ENCODE measurements around the gene RAB15.

DNA sequence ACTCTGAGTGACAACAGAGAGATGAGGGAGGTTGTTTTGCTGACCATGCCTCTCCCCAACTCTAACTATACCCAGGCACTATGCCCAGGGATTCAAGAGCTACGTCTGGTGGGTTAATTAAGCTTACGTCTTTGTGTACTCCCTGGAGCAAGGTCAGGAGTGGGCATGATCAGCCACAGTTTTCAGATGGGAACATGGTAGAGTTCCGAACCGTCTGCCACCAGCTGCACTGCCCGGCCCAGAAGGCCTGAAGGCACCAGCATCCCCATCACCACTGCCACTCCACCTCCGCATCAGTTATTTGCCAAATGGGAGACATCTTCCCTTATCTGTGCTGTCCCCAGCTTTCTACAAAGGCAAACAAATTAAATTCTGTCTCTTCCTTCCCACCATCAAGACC lies 18.5 kb downstream of the RAB15 start:
- TF ChIP-seq, protein P1, sequence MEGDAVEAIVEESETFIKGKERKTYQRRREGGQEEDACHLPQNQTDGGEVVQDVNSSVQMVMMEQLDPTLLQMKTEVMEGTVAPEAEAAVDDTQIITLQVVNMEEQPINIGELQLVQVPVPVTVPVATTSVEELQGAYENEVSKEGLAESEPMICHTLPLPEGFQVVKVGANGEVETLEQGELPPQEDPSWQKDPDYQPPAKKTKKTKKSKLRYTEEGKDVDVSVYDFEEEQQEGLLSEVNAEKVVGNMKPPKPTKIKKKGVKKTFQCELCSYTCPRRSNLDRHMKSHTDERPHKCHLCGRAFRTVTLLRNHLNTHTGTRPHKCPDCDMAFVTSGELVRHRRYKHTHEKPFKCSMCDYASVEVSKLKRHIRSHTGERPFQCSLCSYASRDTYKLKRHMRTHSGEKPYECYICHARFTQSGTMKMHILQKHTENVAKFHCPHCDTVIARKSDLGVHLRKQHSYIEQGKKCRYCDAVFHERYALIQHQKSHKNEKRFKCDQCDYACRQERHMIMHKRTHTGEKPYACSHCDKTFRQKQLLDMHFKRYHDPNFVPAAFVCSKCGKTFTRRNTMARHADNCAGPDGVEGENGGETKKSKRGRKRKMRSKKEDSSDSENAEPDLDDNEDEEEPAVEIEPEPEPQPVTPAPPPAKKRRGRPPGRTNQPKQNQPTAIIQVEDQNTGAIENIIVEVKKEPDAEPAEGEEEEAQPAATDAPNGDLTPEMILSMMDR (IDR thresholded peaks at IDR 0.05; ENCODE audit: low read depth, low read length) = no peak
- TF ChIP-seq EZH2phosphoT487 (IDR thresholded peaks at IDR 0.05; ENCODE audit: low read depth) = no peak
